GM12865 (cell line): ENCODE measurements around the gene PIR.
A peak's percentile ranks its signal among the peaks of the same experiment; 100 is the strongest.

Experiments used
- DNase-seq: peaks from one replicate; pipeline ENCODE4 v3.0.0; 2010; ENCODE audit warnings: low read depth
- H3K4me3 ChIP-seq: 2 replicates; pipeline ENCODE4 v1.5.1; 2011; ENCODE audit warnings: mild to moderate bottlenecking, low read depth, low read length, control low read depth
- CTCF ChIP-seq: IDR thresholded peaks from 2 replicates; pipeline ENCODE4 v1.5.1; 2011; ENCODE audit warnings: low read length, control low read depth, low read depth, inconsistent platforms; ENCODE audit not compliant: insufficient read depth; ENCODE audit errors: missing control alignments

PIR gene

GRCh38 chrX:15505101-15505500, 12.0 kb upstream of the PIR start:
- no peak overlapping the region for H3K4me3 ChIP-seq
- no peak for TF ChIP-seq CTCF
- no peak for DNase-seq

- no peak for TF ChIP-seq CTCF
- no peak for DNase-seq
- no peak overlapping the region for H3K4me3 ChIP-seq
These were observed 11.5 kb upstream of the PIR start for GRCh38 chrX:15504661-15505060.

- no peak for DNase-seq
- TF ChIP-seq CTCF: no peak
- H3K4me3 ChIP-seq: no peak overlapping the region
These were observed 8.4 kb upstream of the PIR start for GRCh38 chrX:15501506-15501905.

GRCh38 chrX:15500497-15500966, 7.4 kb upstream of the PIR start, which contains the start of gene BMX:
Gene BMX (plus strand): TSS chrX:15500807. CDS start chrX:15508354, 7,547 bp downstream.
- no peak within 1 kb of the TSS for H3K4me3 ChIP-seq
- no peak for DNase-seq
- no peak for TF ChIP-seq CTCF

- TF ChIP-seq CTCF: no peak
- no peak for DNase-seq
- H3K4me3 ChIP-seq: no peak overlapping the region
These were observed 6.8 kb upstream of the PIR start for GRCh38 chrX:15499976-15500375.

- no peak overlapping the region for H3K4me3 ChIP-seq
- DNase-seq: no peak
- no peak for TF ChIP-seq CTCF
These were observed 5.6 kb upstream of the PIR start for GRCh38 chrX:15498741-15499140.

- no peak overlapping the region for H3K4me3 ChIP-seq
- DNase-seq: peak; percentile 45
- peak; percentile 53 for TF ChIP-seq CTCF
These were observed 4.7 kb upstream of the PIR start for GRCh38 chrX:15497865-15498264.
